Raji (cell line): ENCODE results near the gene MRPS34.
A peak's percentile ranks its signal among the peaks of the same experiment; 100 is the strongest.

ENCODE experiments used
- POLR2A ChIP-seq: IDR thresholded peaks from 2 replicates; pipeline ENCODE4 v1.6.1; 2011; ENCODE audit warnings: low read depth, low read length, control low read depth; ENCODE audit not compliant: insufficient read depth

The MRPS34 gene

DNA sequence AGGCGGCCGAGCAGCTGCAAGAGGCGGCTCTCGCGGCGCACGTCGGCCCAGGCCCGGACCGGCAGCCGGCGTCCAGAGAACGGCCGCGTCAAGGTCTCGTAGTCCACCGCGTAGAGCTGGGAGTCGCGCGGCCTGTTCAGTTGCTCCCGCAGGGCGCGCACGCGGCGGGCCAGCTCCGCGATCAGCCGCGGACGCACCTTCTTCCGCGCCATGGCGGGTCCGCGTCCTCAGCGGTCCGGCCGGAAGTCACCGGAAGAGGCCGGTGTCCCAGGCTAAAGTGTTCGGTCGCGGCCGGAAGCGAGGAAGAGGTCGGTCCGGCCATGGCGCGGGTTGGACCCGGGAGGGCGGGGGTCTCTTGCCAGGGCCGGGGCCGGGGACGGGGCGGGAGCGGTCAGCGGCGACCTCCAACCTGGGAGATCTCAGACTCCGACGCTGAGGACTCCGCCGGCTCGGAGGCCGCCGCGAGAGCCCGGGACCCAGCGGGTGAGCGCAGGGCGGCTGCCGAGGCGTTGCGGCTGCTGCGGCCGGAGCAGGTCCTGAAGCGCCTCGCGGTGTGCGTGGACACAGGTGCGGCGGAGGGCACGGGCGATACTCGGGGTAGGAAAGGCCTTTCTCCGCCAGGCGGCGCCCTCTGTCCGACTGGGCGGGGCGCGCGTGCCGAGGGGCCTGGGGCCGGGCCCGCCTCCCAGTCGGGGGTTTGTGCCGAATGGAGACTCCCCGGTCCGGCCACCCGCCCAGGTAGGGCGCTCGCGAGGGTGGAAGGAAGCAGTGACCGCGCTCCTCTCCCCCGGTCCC is at the start of gene MRPS34:
Gene MRPS34, minus strand, starts transcription at position 227 of the 795 bp plus-strand sequence. Its CDS starts 15 bp downstream, at position 212.
- TF ChIP-seq POLR2A, result peak; percentile 87

DNA sequence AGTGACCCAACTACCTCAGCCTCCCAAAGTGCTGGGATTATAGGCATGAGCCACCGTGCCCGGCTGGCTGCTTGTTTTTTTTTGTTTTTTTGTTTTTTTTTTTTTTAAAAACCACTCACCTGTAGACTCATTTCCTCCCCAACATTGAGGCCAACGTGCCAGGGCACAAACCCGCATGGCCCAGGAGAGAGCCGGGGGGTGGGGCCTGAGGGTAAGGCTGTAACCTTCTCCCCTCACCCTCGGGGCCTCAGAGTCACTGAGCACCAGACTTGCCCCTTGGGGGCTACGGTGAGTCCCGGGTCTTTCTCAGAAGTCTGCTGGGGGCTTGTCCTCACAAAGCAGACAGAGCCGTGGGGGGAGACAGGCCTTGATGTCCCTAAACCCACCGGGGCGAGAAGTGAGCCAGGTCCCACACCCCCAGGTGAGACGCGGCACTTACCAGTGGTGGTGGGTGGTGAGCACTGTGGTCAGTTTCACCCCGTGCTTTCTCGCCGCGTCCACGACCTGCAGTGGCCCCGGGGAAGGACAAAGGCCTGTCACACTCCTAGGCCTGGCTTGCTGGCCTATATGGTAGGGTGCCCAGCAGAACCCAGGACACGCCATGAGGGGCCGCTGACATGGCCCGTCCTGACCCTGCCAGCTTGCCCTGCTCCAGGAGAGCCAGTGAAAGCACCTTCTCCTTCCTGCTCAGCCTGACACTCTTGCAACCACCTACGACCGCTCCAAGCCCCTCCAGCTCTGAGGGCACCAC is 49.1 kb upstream of the MRPS34 start:
- TF ChIP-seq POLR2A, result no peak

DNA sequence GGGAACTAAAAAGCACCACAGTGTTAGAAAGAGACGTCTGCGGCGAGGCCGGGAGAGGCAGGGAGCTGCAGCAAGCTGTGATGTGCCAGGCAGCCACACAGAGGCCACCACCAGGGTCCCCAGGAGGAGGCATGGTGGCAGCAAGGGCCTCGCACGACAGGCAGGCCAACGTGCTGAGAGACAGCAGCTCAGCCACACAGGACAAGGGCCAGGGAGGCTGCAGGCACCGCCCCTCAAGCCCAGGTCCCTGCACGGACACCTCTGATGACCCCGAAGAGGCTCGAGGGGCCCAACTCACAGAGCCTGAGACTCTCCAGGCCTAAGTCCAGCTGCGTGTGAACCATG is 48.0 kb upstream of the MRPS34 start:
- TF ChIP-seq POLR2A, result no peak

DNA sequence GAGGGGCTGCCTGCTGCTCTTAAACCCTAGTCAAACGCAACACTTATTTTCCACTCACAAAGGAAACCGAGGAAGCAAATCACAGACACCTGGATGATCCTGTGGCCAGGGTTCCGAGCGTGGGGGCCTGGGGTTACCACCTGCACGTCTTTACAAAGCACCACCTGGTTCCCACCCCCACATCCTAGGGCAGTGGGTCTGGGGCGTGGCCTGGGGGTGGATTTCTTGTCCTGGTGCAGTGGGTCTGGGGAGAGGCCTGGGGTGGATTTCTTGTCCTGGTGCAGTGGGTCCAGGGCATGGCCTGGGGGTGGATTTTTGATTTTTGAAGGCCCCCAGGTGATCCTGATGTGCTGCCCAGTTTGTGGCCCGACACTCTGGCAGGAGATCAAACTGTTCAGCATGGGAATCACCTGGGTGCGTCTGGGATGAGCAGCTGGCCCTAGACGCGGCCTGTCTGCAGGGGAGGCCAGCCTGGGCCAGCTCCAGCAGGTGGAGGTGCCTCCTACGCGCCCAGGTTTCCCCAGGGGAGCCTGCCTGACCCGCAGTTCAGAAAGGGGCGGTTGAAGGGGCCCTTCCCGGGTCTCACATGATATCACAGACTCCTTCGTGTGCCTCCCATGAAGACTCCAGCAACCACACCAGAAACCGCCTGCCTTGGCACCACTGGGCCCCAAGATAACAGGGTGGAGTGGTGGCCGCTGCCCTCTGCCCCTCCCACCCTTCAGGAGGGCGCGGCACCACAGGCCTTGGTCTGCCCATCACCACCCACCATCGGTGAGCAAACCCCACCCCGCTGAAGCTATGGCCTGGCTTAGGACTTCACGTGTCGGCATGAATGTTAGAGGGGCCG is 47.4 kb upstream of the MRPS34 start:
- no peak for TF ChIP-seq POLR2A

DNA sequence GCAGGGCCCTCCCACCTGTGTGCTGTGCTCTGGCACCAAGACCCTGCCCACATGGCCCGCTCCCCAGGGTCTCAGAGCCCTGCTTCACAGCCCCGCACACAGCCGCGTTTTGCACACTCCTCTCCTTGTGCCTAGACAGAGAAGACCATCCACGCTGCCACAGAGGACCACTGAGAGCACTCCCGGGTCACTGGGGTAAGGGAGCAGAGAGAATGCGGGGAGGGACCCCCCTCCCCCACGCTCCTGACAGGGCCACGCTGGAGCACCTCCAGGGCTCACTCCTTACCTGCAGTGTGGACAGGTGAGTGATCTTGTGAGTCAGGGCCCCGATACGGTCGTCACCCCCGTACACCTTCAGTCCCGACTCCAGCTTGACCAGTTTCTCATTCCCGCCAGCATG is 46.7 kb upstream of the MRPS34 start:
- no peak for TF ChIP-seq POLR2A

DNA sequence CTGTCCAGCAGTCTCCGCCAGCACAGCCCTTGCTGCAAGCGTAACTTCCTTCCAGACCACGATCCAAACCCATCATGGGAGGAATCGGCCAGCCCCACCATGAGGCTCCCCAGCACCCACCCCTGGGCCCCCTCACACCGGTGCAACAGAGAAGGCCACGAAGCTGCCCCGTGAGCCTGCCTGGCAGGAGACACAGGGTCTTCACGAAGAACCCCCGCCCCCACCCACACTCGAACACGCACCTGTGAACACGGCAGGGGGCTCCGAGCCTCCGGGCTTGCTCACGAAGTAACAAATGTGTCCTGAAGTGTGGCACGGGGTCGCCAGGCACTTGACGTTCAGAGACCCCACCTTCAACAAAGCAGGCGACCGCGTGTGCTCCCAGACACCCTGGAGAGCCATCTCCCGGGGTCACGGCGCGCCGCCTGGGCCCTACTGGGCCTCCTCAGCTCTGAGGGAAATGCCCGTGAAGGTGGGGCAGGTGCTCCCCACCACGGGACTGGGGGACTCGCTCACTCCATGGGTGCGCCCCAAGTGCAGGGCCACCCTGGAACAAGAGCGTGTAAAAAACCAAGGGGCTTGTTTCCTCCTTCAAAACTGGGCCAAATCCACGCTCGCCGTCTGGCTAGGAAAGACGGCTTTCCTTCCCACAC is 46.1 kb upstream of the MRPS34 start:
- no peak for TF ChIP-seq POLR2A

DNA sequence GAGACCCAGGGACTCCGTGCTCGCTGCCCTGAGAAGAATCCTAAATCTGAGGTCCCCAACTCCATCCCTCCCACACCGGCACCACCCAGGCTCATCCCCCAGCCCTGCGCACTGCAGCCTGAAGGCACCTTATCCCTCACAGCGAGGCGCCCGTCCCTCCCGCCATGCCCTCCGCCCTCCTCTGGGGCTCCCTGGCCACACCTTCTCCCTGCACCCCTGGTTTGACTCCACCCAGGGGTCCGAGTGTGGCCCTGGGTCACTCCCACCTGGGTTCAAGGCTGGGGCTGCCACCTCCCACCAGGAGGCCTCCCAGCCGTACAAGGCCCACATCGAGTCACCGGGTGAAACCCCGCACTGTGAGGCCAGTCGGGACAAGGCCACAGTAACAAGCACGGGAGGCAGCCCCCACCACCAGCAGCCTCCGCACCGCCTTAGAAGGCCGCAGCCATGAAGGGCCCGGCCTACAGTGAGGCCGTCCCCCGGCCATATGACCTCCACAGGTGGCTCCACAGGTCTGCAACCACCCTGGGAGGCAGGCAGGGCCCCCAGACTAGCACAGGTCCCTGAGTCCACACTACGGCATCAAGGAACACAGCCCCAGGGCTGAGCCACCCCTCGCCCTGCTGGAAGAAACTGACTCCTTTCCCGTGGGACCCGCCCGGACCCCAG is 45.4 kb upstream of the MRPS34 start:
- TF ChIP-seq POLR2A, result no peak

DNA sequence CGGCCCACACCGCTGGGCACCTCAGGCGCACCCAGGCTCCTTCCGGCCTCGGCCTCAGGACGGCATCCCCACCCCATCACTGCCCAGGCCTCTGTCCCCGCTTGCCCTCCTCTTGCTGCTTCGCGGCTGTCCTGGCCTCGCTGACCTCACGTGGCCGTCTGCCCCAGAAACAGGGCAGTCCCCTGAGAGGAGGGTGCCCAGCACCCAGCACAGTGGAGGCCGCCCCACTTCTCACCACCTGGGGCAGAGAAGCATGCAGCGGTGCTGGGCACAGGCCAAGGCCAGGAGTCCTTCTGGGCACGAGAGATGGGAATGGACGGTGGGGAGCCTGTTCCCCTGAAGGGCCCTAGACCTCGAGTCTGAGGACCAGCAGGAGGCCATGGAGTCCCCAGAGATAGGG is 44.8 kb upstream of the MRPS34 start:
- no peak for TF ChIP-seq POLR2A

DNA sequence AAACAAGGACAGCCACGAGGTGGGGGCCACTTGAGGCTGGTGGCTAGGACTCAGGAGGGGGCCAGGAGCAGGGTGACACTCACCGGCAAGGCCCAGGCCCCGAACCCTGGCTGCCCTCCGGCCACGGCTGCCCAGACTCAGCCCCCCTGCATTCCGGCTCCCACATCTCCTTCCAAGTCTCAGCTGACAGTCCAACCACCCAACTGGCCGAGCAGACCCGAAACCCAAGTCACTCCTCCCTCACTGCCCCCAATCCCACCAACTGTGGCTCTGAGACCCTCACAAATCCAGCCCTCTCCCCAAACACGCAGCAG is 44.3 kb upstream of the MRPS34 start:
- TF ChIP-seq POLR2A, result no peak

DNA sequence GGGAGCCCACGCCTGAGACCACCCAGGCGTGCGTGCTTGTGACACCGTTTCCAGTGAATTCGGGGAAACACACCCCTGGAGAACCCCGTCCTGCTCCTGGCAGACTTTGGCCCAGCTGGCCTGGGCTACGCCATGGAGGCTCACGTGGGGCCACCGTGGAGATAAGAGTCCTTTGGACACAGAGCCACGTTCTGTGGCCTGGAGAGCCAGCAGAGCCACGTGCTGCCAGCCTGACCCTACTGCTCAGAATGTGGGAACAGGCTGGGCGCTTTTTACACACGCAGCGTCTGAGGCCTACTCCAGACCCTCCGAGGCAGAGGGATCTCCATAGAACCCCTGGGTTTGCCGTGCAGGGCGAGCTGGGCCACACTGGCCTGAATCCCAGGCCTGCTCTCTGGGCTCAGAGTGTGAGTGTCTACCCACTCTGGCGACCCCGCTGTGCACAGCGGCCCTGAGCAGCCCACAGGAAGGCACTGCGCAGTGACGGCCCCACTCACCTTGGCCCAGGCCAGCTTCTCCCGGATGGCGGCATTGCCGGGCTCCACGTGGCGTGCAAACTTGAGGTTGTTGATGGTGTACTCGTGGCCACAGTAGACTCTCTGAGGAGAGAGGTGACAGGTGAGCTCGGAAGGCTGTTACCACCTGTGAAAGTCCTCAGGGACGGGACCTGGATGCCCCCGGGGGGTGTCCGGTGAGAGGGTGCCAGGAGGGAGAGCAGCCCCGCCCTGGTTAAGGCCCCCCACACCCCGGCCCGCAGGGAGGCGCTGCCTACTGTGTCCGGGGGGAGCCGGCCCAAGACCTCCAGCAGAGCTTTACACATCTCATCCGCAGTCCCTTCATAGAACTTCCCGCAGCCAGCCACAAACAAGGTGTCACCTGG is 43.7 kb upstream of the MRPS34 start:
- TF ChIP-seq POLR2A, result no peak

DNA sequence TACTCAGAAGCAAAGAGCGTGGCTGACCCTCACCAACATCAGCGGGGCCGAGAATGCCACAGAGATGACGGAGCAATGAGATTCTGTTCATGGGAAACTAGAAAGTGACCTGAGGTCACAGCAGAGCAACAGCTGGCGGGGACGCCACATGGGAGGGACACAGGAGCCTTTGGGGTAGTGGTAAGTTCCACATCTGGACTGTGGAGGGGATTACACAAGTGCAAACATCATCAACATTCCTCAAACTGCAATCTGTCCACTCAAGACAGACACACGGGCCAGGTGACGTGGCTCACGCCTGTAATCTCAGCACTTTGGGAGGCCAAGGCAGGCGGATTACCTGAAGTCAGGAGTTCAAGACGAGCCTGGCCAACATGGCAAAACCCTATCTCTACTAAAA is 42.5 kb upstream of the MRPS34 start:
- no peak for TF ChIP-seq POLR2A

DNA sequence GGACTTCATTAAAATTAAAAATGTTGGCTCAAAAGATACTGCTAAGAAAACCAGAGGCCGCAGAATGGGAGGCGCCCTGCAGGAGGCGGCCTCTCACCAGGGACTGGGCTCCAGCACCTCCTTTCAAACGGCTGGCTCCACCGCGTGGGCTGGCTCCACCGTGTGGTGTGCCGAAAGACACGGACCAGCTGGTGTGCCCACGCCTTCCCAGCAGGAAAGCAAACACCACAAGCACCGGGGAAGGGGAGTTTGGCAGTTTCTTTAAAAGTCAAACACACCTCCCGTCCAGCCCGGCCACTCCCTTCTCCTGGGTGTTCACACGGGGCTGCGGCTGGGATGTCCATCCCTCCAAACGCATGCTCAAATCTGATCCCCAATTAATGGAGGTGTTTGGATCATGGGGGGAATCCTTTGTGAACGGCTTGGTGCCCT is 39.8 kb upstream of the MRPS34 start:
- TF ChIP-seq POLR2A, result no peak

DNA sequence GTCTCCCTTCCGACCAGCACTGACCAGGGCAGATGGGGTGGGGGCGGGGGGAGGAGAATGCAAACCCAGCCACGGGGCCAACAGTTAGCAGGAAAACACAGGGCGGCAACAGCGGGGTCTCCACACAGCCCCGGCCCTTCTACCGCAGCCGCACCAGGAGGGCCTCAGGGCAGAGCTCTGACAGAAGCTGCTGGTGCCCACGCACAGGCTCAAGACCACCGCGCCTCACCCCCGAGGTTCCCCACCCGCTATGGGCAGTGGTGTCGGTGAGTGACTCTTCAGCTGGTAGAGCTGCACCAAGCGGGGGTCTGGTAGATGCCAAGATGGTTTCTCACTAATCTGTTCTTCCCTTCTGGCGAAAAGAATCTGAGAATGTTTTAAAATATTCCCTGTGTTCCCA is 37.6 kb upstream of the MRPS34 start:
- TF ChIP-seq POLR2A, result no peak

DNA sequence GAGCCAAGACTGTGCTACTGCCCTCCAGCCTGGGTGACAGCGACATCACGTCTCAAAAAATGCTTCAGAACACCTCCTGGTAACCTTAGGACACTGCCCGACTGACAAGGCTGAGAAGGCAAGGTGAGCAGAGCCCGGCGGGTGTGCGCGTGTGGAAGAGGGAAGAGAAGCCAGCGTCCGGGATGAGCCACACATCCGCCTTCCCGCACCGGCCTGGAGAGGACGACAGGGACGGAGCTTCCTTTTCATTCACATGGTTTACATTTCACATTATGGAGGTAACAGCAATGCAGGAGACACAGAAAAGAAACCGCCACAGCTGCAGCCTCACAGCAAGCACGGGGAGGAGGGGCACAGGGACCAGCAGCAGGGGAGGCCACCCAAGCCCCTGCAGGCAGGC is 37.2 kb upstream of the MRPS34 start:
- no peak for TF ChIP-seq POLR2A
